Measurements from ENCODE around the gene CFAP73. TPM values are rescaled to one million over a fixed set of nuclear protein-coding genes. Genes with fewer than 3 reads are reported as not detected.

CFAP73 gene
- total RNA-seq, 1 experiment from 2014 or later = not detected

- BruUV-seq (replicated peaks) = no TSS peak
- Mint-ChIP-seq H3K27me3 (ENCODE audit: insufficient read depth, unreplicated experiment) (no peaks in the 10 kb centered on the region), H3K36me3 (ENCODE audit: insufficient read depth, unreplicated experiment) (peaks cover 78% of the 10 kb centered on the region), H3K9me3 (ENCODE audit: unreplicated experiment) (no peaks in the 10 kb centered on the region), H3K27ac (ENCODE audit: low read depth, unreplicated experiment) (no peak overlapping the region), H3K4me1 (ENCODE audit: insufficient read depth, unreplicated experiment) (peaks cover 11% of the 10 kb centered on the region), H3K4me3 (ENCODE audit: unreplicated experiment) (no peak overlapping the region)
- intact Hi-C loops (cut with micrococcal nuclease) = no loop called here
- TF ChIP-seq, protein P1, sequence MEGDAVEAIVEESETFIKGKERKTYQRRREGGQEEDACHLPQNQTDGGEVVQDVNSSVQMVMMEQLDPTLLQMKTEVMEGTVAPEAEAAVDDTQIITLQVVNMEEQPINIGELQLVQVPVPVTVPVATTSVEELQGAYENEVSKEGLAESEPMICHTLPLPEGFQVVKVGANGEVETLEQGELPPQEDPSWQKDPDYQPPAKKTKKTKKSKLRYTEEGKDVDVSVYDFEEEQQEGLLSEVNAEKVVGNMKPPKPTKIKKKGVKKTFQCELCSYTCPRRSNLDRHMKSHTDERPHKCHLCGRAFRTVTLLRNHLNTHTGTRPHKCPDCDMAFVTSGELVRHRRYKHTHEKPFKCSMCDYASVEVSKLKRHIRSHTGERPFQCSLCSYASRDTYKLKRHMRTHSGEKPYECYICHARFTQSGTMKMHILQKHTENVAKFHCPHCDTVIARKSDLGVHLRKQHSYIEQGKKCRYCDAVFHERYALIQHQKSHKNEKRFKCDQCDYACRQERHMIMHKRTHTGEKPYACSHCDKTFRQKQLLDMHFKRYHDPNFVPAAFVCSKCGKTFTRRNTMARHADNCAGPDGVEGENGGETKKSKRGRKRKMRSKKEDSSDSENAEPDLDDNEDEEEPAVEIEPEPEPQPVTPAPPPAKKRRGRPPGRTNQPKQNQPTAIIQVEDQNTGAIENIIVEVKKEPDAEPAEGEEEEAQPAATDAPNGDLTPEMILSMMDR (IDR thresholded peaks at IDR 0.05; ENCODE audit: unreplicated experiment) = no peak
- CTCF ChIA-PET = interaction anchor here (1.6 to 2.5 kb wide), 3 partner anchors 10 to 171 kb away, joined by 4 to 17 read pairs (median 9); no protein-coding TSS in a partner anchor
- POLR2A ChIA-PET = no interaction called here
- no peak for DNase-seq (ENCODE audit: unreplicated experiment)
These were observed 14.5 kb downstream of the CFAP73 start for GRCh38 chr12:113164014-113164413.

GRCh38 chr12:113165521-113166450 is 16.3 kb downstream of the CFAP73 start:
- CTCF ChIA-PET = interaction anchor here (0.6 to 2.5 kb wide), 8 partner anchors 9 to 892 kb away, joined by 3 to 17 read pairs (median 4); partner anchors contain the start of gene RASAL1
- DNase-seq (ENCODE audit: unreplicated experiment) = no peak
- H3K4me1 Mint-ChIP-seq (ENCODE audit: insufficient read depth, unreplicated experiment) = peaks cover under 1% of the 10 kb centered on the region
- H3K4me3 Mint-ChIP-seq (ENCODE audit: unreplicated experiment) = no peak overlapping the region
- POLR2A ChIA-PET = no interaction called here
- BruUV-seq (replicated peaks) = no TSS peak
- intact Hi-C loops (cut with micrococcal nuclease) = no loop called here
- H3K36me3 Mint-ChIP-seq (ENCODE audit: insufficient read depth, unreplicated experiment) = peaks cover 74% of the 10 kb centered on the region
- TF ChIP-seq, protein P1 (IDR thresholded peaks at IDR 0.05; ENCODE audit: unreplicated experiment) = no peak
- H3K27me3 Mint-ChIP-seq (ENCODE audit: insufficient read depth, unreplicated experiment) = no peaks in the 10 kb centered on the region
- no peak overlapping the region for H3K27ac Mint-ChIP-seq (ENCODE audit: low read depth, unreplicated experiment)
- no peaks in the 10 kb centered on the region for H3K9me3 Mint-ChIP-seq (ENCODE audit: unreplicated experiment)

GRCh38 chr12:113167868-113168267 is 18.3 kb downstream of the CFAP73 start:
- H3K4me1 Mint-ChIP-seq (ENCODE audit: insufficient read depth, unreplicated experiment) = no peaks in the 10 kb centered on the region
- no TSS peak for BruUV-seq (replicated peaks)
- peaks cover 81% of the 10 kb centered on the region for H3K36me3 Mint-ChIP-seq (ENCODE audit: insufficient read depth, unreplicated experiment)
- no peak for DNase-seq (ENCODE audit: unreplicated experiment)
- H3K27me3 Mint-ChIP-seq (ENCODE audit: insufficient read depth, unreplicated experiment) = no peaks in the 10 kb centered on the region
- CTCF ChIA-PET = interaction anchor here (0.8 to 1.5 kb wide), 3 partner anchors 14 to 175 kb away, joined by 3 to 8 read pairs (median 5); no protein-coding TSS in a partner anchor
- POLR2A ChIA-PET = interaction anchor here (1.2 kb wide), 1 partner anchor 8 kb away, joined by 3 read pairs; no protein-coding TSS in a partner anchor
- no peak overlapping the region for H3K4me3 Mint-ChIP-seq (ENCODE audit: unreplicated experiment)
- H3K9me3 Mint-ChIP-seq (ENCODE audit: unreplicated experiment) = no peaks in the 10 kb centered on the region
- intact Hi-C loops (cut with micrococcal nuclease) = no loop called here
- TF ChIP-seq, protein P1 (IDR thresholded peaks at IDR 0.05; ENCODE audit: unreplicated experiment) = no peak
- no peak overlapping the region for H3K27ac Mint-ChIP-seq (ENCODE audit: low read depth, unreplicated experiment)

- CTCF ChIA-PET = interaction anchor here (9.7 kb wide), 1 partner anchor 120 kb away, joined by 131 read pairs; no protein-coding TSS in a partner anchor
- DNase-seq (ENCODE audit: unreplicated experiment) = no peak
- BruUV-seq (replicated peaks) = no TSS peak
- H3K27me3 Mint-ChIP-seq (ENCODE audit: insufficient read depth, unreplicated experiment) = no peaks in the 10 kb centered on the region
- TF ChIP-seq, protein P1 (IDR thresholded peaks at IDR 0.05; ENCODE audit: unreplicated experiment) = no peak
- H3K9me3 Mint-ChIP-seq (ENCODE audit: unreplicated experiment) = no peaks in the 10 kb centered on the region
- H3K36me3 Mint-ChIP-seq (ENCODE audit: insufficient read depth, unreplicated experiment) = peaks cover 87% of the 10 kb centered on the region
- peaks cover 5% of the 10 kb centered on the region for H3K4me1 Mint-ChIP-seq (ENCODE audit: insufficient read depth, unreplicated experiment)
- no peak overlapping the region for H3K27ac Mint-ChIP-seq (ENCODE audit: low read depth, unreplicated experiment)
- POLR2A ChIA-PET = interaction anchor here (0.6 kb wide), 1 partner anchor 58 kb away, joined by 3 read pairs; no protein-coding TSS in a partner anchor
- no peak overlapping the region for H3K4me3 Mint-ChIP-seq (ENCODE audit: unreplicated experiment)
- intact Hi-C loops (cut with micrococcal nuclease) = no loop called here
These were observed 20.2 kb downstream of the CFAP73 start for GRCh38 chr12:113169697-113170096.
